ENCODE data around the gene NPC2. TPM values are rescaled to one million over a fixed set of nuclear protein-coding genes. Genes with fewer than 3 reads are reported as not detected.
"Not testable (repeated sequence)": the region's sequence is repeated elsewhere in the genome, so short reads cannot be mapped to it uniquely, and the experiment has no call there.

The NPC2 gene
- 61.0 TPM for polyA plus RNA-seq (2012; ENCODE audit: low read depth, missing spikeins)

GRCh38 chr14:74492776-74493342 is at the start of gene NPC2:
TSS of gene NPC2 (minus strand) at chr14:74493305. CDS start at chr14:74493274, 31 bp downstream.
- no peak for TF ChIP-seq POLR2A (IDR thresholded peaks at IDR 0.05; ENCODE audit: low read depth, low read length)
- TF ChIP-seq PAX5 (IDR thresholded peaks at IDR 0.05; ENCODE audit: insufficient read depth, low read length, severe bottlenecking), result no peak
- TF ChIP-seq POLR2AphosphoS5 (IDR thresholded peaks at IDR 0.05; ENCODE audit: low read depth, low read length), result no peak
- no peak for TF ChIP-seq SPI1 (IDR thresholded peaks at IDR 0.05; ENCODE audit: low read depth, low read length)
- no peak for TF ChIP-seq TAF1 (IDR thresholded peaks at IDR 0.05; ENCODE audit: low read depth, low read length)
- TF ChIP-seq POU2F2 (IDR thresholded peaks at IDR 0.05; ENCODE audit: low read depth, low read length), result no peak
- no peak for FAIRE-seq

DNA sequence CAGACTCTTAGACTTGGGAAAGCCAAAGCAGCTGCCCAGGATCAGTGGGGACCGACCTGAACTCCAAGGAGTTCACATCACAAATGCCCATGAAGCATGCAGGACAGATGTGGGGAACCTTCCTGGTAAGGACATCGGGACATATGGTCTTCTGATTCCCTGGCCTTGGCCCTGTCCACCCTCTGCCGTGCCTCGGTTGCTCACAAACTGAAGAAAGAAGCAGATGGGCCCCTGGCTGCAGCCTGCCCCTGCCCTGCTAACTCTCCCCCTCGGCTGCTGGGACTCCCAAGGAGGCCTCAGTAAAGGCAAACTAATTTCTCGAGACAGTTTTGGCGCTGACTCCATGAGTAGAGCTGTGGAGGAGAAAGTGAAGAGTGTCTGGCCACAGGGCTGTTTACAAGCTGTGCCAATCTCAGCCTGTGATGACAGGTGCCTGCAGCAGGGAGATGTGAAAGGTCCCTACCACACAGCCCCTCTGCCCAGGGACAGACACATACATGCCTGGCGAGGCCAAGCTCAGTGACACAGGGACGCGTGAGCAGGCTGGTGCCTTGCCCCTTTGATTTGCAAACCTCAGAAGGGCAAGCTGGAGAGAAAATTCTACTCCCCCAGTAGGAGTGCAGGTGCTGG is 49.1 kb upstream of the NPC2 start:
- no peak for DNase-seq (ENCODE audit: insufficient read length, low spot score)
- FAIRE-seq, result no peak
- TF ChIP-seq POU2F2 (IDR thresholded peaks at IDR 0.05; ENCODE audit: low read depth, low read length), result no peak
- no peak for TF ChIP-seq SPI1 (IDR thresholded peaks at IDR 0.05; ENCODE audit: low read depth, low read length)
- no peak for TF ChIP-seq PAX5 (IDR thresholded peaks at IDR 0.05; ENCODE audit: insufficient read depth, low read length, severe bottlenecking)

More at GRCh38 chr14:74492776-74493342, at the start of gene NPC2:
- DNase-seq (ENCODE audit: insufficient read length, low spot score), result no peak

DNA sequence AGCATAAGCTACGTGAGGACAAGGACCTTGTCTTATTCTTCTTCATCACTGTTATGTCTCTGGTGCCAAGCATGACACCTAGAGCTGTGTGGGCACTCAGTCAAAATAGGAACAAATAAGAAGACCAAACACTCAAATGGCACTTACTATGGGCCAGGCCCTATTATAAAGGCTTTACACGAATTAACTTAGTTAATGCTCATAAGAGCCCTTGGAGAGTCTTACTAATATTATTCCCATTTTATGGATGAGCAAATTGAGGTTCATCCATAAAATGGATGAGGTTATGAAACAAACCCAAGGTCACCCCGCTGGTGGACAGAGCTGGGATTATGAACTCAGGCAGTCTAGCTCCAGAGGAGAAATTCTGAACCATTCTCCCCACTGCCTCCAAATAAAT is 48.1 kb upstream of the NPC2 start:
- no peak for TF ChIP-seq POLR2A (IDR thresholded peaks at IDR 0.05; ENCODE audit: low read depth, low read length)
- TF ChIP-seq POU2F2 (IDR thresholded peaks at IDR 0.05; ENCODE audit: low read depth, low read length), result no peak
- TF ChIP-seq TAF1 (IDR thresholded peaks at IDR 0.05; ENCODE audit: low read depth, low read length), result no peak
- TF ChIP-seq POLR2AphosphoS5 (IDR thresholded peaks at IDR 0.05; ENCODE audit: low read depth, low read length), result no peak
- no peak for TF ChIP-seq SPI1 (IDR thresholded peaks at IDR 0.05; ENCODE audit: low read depth, low read length)
- TF ChIP-seq PAX5 (IDR thresholded peaks at IDR 0.05; ENCODE audit: insufficient read depth, low read length, severe bottlenecking), result no peak
- FAIRE-seq, result no peak
- DNase-seq (ENCODE audit: insufficient read length, low spot score), result no peak

DNA sequence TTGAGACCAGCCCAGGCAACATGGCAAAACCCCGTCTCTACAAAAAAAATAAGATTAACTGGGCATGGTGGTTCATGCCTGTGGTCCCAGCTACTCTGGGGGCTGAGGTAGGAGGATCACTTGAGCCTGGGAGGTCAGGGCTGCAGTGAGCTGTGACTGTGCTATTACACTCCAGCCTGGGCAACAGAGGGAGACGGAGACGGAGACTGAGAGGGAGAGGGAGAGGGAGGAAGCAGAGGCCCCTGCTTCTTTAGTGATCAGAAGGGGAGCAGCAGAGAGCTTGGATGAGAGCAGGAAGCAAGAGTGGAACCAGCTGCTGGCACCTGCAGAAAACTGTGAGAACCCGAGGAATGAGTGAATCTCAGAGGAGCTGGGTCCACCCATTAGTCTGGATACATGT is 46.4 kb upstream of the NPC2 start:
- TF ChIP-seq POU2F2 (IDR thresholded peaks at IDR 0.05; ENCODE audit: low read depth, low read length) (no peak), POLR2AphosphoS5 (IDR thresholded peaks at IDR 0.05; ENCODE audit: low read depth, low read length) (no peak), TAF1 (IDR thresholded peaks at IDR 0.05; ENCODE audit: low read depth, low read length) (no peak), POLR2A (IDR thresholded peaks at IDR 0.05; ENCODE audit: low read depth, low read length) (no peak), SPI1 (IDR thresholded peaks at IDR 0.05; ENCODE audit: low read depth, low read length) (no peak), PAX5 (IDR thresholded peaks at IDR 0.05; ENCODE audit: insufficient read depth, low read length, severe bottlenecking) (no peak)
- FAIRE-seq, result no peak

DNA sequence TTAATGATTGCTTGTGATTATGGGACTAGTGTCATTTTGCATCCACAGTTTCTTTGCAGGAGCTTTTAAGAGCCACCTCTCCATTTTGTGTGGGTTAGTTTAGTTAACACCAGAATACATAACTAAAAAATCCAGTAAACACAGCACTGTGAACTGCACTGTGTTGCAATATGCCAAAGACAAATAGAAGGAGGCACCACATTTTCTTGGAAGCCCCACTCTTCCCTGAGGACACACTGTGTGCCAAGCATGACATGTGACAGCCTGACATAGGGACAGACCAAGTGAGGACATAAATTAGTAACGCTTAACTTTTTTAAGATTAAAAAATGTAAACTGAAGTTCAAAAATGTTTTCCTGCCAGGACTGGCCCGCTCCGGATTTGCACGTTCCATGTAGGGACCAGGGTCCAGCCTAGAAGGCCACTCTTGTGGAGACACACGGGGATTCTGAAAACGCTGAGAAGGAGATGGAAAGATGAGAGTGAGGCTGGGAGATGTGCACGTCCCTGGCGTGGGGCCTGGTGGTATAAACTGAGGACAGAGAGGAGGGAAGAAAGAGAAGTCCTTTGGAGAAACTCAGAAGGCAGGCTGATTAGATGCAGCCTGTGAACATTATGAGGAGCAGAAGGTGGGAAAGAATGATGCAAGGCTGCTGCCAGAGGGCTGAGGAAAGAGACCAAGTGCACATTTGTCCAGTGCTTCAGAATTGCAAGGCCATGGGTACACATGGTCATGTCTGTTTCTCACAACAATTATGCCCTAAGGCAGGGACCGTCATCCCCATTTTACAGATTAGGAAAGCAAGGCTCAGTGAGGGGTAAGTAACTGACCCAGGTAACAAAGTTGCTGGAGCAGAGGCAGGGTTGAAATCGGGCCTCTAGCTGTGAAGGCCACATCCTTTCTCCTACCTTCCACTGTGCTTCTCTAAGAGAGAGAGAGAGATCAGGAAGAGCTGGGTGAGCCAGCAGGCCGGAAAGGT is 45.6 kb upstream of the NPC2 start:
- TF ChIP-seq POLR2AphosphoS5 (IDR thresholded peaks at IDR 0.05; ENCODE audit: low read depth, low read length) (no peak), POU2F2 (IDR thresholded peaks at IDR 0.05; ENCODE audit: low read depth, low read length) (no peak), PAX5 (IDR thresholded peaks at IDR 0.05; ENCODE audit: insufficient read depth, low read length, severe bottlenecking) (no peak), SPI1 (IDR thresholded peaks at IDR 0.05; ENCODE audit: low read depth, low read length) (no peak), TAF1 (IDR thresholded peaks at IDR 0.05; ENCODE audit: low read depth, low read length) (no peak), POLR2A (IDR thresholded peaks at IDR 0.05; ENCODE audit: low read depth, low read length) (no peak)
- no peak for FAIRE-seq

More for the DNA sequence above, 46.4 kb upstream of the NPC2 start:
- no peak for DNase-seq (ENCODE audit: insufficient read length, low spot score)

DNA sequence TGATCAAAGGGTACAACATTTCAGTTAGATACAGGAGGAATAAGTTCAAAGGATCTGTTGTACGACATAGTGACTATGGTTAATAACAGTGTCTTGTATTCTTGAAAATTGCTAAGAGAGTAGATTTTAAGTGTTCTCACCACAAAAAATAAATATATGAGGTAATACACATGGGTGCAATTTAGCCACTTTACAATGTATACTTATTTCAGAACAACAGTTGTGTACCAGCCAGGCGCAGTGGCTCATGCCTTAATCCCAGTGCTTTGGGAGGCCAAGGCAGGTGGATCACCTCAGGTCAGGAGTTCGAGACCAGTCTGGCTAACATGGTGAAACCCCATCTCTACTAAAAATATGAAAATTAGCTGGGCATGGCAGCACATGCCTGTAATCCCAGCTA is 43.2 kb upstream of the NPC2 start:
- FAIRE-seq; DNase-seq (ENCODE audit: insufficient read length, low spot score): not testable (repeated sequence)

More for the DNA sequence above, 45.6 kb upstream of the NPC2 start:
- no peak for DNase-seq (ENCODE audit: insufficient read length, low spot score)

DNA sequence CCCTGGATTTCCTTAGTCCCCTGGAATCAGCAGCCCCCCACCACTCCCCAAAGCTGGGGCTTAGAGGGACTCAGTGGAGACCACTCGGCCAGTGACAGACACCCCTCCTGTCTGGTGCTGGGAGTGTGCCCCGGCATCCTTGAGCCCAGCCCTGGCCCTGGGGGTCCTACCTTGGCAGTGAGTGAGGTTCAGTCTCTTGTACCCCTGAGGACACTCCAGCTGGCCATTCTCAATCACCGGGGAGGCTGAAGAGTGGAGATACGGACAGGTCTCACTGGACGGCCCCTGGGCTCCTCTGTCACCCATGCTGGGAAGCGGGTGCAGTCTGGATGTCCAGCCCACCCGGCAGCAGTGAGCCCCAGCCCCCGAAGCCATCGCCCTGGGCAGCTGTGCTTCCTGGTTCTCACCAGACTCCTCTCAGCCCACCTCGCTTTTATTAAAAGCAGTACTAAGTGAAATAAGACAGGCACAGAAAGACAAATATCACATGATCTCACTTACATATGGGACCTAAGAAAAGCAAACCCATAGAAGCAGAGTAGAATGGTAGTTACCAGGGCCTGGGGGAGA is 42.7 kb upstream of the NPC2 start:
- FAIRE-seq (no peak), DNase-seq (ENCODE audit: insufficient read length, low spot score) (no peak)
- TF ChIP-seq POLR2AphosphoS5 (IDR thresholded peaks at IDR 0.05; ENCODE audit: low read depth, low read length) (no peak), POU2F2 (IDR thresholded peaks at IDR 0.05; ENCODE audit: low read depth, low read length) (no peak), SPI1 (IDR thresholded peaks at IDR 0.05; ENCODE audit: low read depth, low read length) (no peak), POLR2A (IDR thresholded peaks at IDR 0.05; ENCODE audit: low read depth, low read length) (no peak), TAF1 (IDR thresholded peaks at IDR 0.05; ENCODE audit: low read depth, low read length) (no peak), PAX5 (IDR thresholded peaks at IDR 0.05; ENCODE audit: insufficient read depth, low read length, severe bottlenecking) (no peak)

DNA sequence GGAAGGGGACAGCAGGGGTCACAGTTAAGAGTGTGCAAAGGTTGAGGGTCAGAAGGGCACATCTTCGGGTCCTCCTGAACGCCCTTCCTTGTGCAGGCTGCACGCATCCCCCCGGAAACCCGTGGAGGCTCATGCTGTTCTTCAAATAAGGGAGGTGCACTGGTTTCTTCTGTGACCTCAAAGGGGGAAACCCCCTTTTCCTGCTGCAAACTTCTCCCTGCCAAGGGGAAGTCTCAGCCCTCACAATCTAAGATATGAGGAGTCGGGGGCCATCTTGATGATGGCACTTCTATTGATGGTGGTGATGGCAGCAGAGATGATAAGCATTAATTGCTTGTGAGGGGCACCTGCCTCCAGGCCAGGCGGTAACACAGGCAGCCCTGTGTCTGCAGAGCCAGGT is 40.5 kb upstream of the NPC2 start:
- no peak for TF ChIP-seq PAX5 (IDR thresholded peaks at IDR 0.05; ENCODE audit: insufficient read depth, low read length, severe bottlenecking)
- TF ChIP-seq SPI1 (IDR thresholded peaks at IDR 0.05; ENCODE audit: low read depth, low read length), result no peak
- no peak for TF ChIP-seq POLR2A (IDR thresholded peaks at IDR 0.05; ENCODE audit: low read depth, low read length)
- TF ChIP-seq TAF1 (IDR thresholded peaks at IDR 0.05; ENCODE audit: low read depth, low read length), result no peak
- TF ChIP-seq POLR2AphosphoS5 (IDR thresholded peaks at IDR 0.05; ENCODE audit: low read depth, low read length), result no peak
- no peak for TF ChIP-seq POU2F2 (IDR thresholded peaks at IDR 0.05; ENCODE audit: low read depth, low read length)
- FAIRE-seq, result no peak
- no peak for DNase-seq (ENCODE audit: insufficient read length, low spot score)

- FAIRE-seq (no peak), DNase-seq (ENCODE audit: insufficient read length, low spot score) (no peak)
- TF ChIP-seq TAF1 (IDR thresholded peaks at IDR 0.05; ENCODE audit: low read depth, low read length), result no peak
- TF ChIP-seq POLR2A (IDR thresholded peaks at IDR 0.05; ENCODE audit: low read depth, low read length), result no peak
- TF ChIP-seq POU2F2 (IDR thresholded peaks at IDR 0.05; ENCODE audit: low read depth, low read length), result no peak
- TF ChIP-seq PAX5 (IDR thresholded peaks at IDR 0.05; ENCODE audit: insufficient read depth, low read length, severe bottlenecking), result no peak
- no peak for TF ChIP-seq SPI1 (IDR thresholded peaks at IDR 0.05; ENCODE audit: low read depth, low read length)
- TF ChIP-seq POLR2AphosphoS5 (IDR thresholded peaks at IDR 0.05; ENCODE audit: low read depth, low read length), result no peak
Observed at GRCh38 chr14:74532246-74532645, 39.1 kb upstream of the NPC2 start.
